Lower lobe of right lung (tissue), 2 donors: ENCODE data around the gene DPYSL4. TPM values are rescaled to one million over a fixed set of nuclear protein-coding genes. Genes with fewer than 3 reads are reported as not detected.
A peak's percentile ranks its signal among the peaks of the same experiment; 100 is the strongest.

Experiments used
- ATAC-seq, 2 donors: fragments of 200-7000 bp; cut with Tn5 transposase; one replicate each; pipeline ENCODE4 v1.9.1; 2020 to 2022; ENCODE audit warnings: mild to moderate bottlenecking in 2 of 2, moderate library complexity in 2 of 2
- DNase-seq: peaks from one replicate; pipeline ENCODE4 v3.0.0-alpha.2; 2020
- H3K27ac ChIP-seq: fragments of 200-600 bp; one replicate; pipeline ENCODE4 v1.8.0; 2022
- H3K27me3 ChIP-seq: fragments of 200-600 bp; one replicate; pipeline ENCODE4 v1.8.0; 2022; ENCODE audit warnings: low read depth
- H3K36me3 ChIP-seq: fragments of 200-600 bp; one replicate; pipeline ENCODE4 v1.8.0; 2022; ENCODE audit warnings: mild to moderate bottlenecking
- H3K4me1 ChIP-seq: fragments of 200-600 bp; one replicate; pipeline ENCODE4 v1.8.0; 2022
- H3K4me3 ChIP-seq: fragments of 200-600 bp; one replicate; pipeline ENCODE4 v1.8.0; 2022; ENCODE audit warnings: mild to moderate bottlenecking
- H3K9me3 ChIP-seq: fragments of 200-600 bp; one replicate; pipeline ENCODE4 v1.8.0; 2022
- CTCF ChIP-seq: fragments of 200-600 bp; IDR thresholded peaks from one replicate; pipeline ENCODE4 v1.8.0; 2022; ENCODE audit warnings: antibody characterized with exemption, mild to moderate bottlenecking
- intact Hi-C: fragments of 100-400 bp; cut with DNase I; formaldehyde crosslinking; loops from one replicate; pipeline ENCODE4 v1.11.0; 2022
- long read RNA-seq: library from polyadenylated mRNA; unstranded; transcript quantifications from one replicate; pipeline ENCODE4 v2.0.0, GENCODE V29; 2021
- total RNA-seq: library from RNA; stranded (reverse); fragmentation: NEBNext Ultra II Directional; extraction: Animal tissue kit (Norgen Biotek cat#: 25700); gene quantifications from one replicate; pipeline ENCODE4 v1.2.1, GENCODE V29; 2021
- donor health status: DM: no; HTN: yes; CAD: no; lungs with severe emphysema.

The DPYSL4 gene
- 2.1 TPM for total RNA-seq
- long read RNA-seq, partial matches to known transcripts, result 1 of 1 reads
- long read RNA-seq, other reads (novel, unspliced or antisense), result 0 of 1 reads

- no peak for DNase-seq
- peaks cover 17% of the 10 kb centered on the region for H3K4me1 ChIP-seq
- H3K36me3 ChIP-seq, result no peaks in the 10 kb centered on the region
- H3K4me3 ChIP-seq, result peak within 1 kb of the TSS; percentile 51
- TF ChIP-seq CTCF, result no peak
- H3K27me3 ChIP-seq, result peaks cover 68% of the 10 kb centered on the region
- peak; percentile 56 to 72 for ATAC-seq
- no peak within 1 kb of the TSS for H3K27ac ChIP-seq
- no peaks in the 10 kb centered on the region for H3K9me3 ChIP-seq
- intact Hi-C loops, result no loop called here
These were observed at the start of gene DPYSL4 for GRCh38 chr10:132186488-132187429. Gene DPYSL4 (plus strand): TSS chr10:132186948. CDS start chr10:132187064, 116 bp downstream.

GRCh38 chr10:132137111-132138072 lies 49.4 kb upstream of the DPYSL4 start:
- ATAC-seq, result no peak
- H3K9me3 ChIP-seq, result no peaks in the 10 kb centered on the region
- DNase-seq, result peak; percentile 35
- TF ChIP-seq CTCF, result no peak
- no peaks in the 10 kb centered on the region for H3K36me3 ChIP-seq
- intact Hi-C loops, result no loop called here
- no peaks in the 10 kb centered on the region for H3K4me1 ChIP-seq
- no peak overlapping the region for H3K27ac ChIP-seq
- H3K4me3 ChIP-seq, result no peak overlapping the region
- peaks cover 37% of the 10 kb centered on the region for H3K27me3 ChIP-seq

GRCh38 chr10:132138133-132138532 lies 48.6 kb upstream of the DPYSL4 start:
- no peaks in the 10 kb centered on the region for H3K4me1 ChIP-seq
- H3K9me3 ChIP-seq, result no peaks in the 10 kb centered on the region
- TF ChIP-seq CTCF, result no peak
- peaks cover 37% of the 10 kb centered on the region for H3K27me3 ChIP-seq
- H3K27ac ChIP-seq, result no peak overlapping the region
- no peak overlapping the region for H3K4me3 ChIP-seq
- intact Hi-C loops, result no loop called here
- DNase-seq (no peak), ATAC-seq (no peak)
- no peaks in the 10 kb centered on the region for H3K36me3 ChIP-seq

GRCh38 chr10:132138596-132138995 lies 48.2 kb upstream of the DPYSL4 start:
- no peaks in the 10 kb centered on the region for H3K9me3 ChIP-seq
- H3K27ac ChIP-seq, result no peak overlapping the region
- intact Hi-C loops, result no loop called here
- DNase-seq, result peak; percentile 39
- ATAC-seq, result no peak
- H3K36me3 ChIP-seq, result no peaks in the 10 kb centered on the region
- H3K27me3 ChIP-seq, result peaks cover 33% of the 10 kb centered on the region
- no peak for TF ChIP-seq CTCF
- no peak overlapping the region for H3K4me3 ChIP-seq
- H3K4me1 ChIP-seq, result no peaks in the 10 kb centered on the region

GRCh38 chr10:132139526-132139925 lies 47.2 kb upstream of the DPYSL4 start:
- H3K27me3 ChIP-seq, result peaks cover 29% of the 10 kb centered on the region
- no peaks in the 10 kb centered on the region for H3K4me1 ChIP-seq
- no peak overlapping the region for H3K27ac ChIP-seq
- ATAC-seq, result no peak
- no peaks in the 10 kb centered on the region for H3K9me3 ChIP-seq
- intact Hi-C loops, result no loop called here
- peak; percentile 27 for DNase-seq
- TF ChIP-seq CTCF, result no peak
- no peak overlapping the region for H3K4me3 ChIP-seq
- no peaks in the 10 kb centered on the region for H3K36me3 ChIP-seq
